ENCODE measurements around the gene WDR11. TPM values are rescaled to one million over a fixed set of nuclear protein-coding genes. Genes with fewer than 3 reads are reported as not detected.

WDR11 gene
- total RNA-seq, 2 donors from 2014 or later = 39.8 to 55.7 TPM

DNA sequence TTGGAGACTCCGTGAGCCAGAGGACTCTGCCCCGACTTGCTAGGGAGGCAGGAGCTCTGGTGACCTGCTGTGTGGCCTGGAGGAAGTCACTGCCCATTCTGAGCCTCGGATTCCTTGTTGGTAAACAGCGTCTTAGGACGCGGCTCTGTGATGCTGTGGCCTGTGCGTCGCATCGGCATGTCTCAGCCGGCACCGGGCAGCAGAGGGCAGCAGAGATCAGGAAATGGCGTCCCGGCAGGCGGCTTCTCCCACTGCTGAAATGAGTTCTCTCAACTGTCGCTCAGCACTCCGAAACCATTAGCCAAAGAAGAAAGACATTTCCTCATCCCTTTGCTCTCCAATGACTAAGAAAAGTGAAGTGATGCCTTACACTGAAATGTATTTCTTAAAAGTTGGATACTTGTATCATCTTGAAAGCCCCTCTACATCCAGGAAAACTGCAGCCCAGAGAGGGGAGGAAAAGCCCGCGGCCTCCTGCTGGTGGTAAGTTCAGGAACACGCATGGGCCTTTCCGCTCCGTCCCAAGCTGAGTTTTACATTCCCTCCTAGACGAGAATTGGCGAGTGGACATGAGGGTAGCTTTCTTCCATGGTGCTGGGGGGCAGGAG lies 91.7 kb downstream of the WDR11 start:
- Histone ChIP-seq H3K36me3 (no peaks in the 10 kb centered on the region), H3K9me3 (no peaks in the 10 kb centered on the region), H3K4me1 (replicated peaks) (peaks cover 10% of the 10 kb centered on the region), H3K4me3 (no peak overlapping the region), H3K27me3 (replicated peaks; ENCODE audit: insufficient read depth) (no peaks in the 10 kb centered on the region), H3K27ac (no peak overlapping the region)
- WGBS = 20% methylated on average over 23 of the region's 23 CpGs
- intact Hi-C loops (cut with DNase I) = loop anchor here (2.0 to 10.0 kb wide), 6 partner anchors 492 to 1172 kb away; no protein-coding TSS in a partner anchor
- peak; percentile 82 for DNase-seq (ENCODE audit: low spot score)
- peak; percentile 76 to 97 (median 89) for TF ChIP-seq CTCF (IDR thresholded peaks at IDR 0.05)
- peak; percentile 54 for TF ChIP-seq POLR2AphosphoS5 (IDR thresholded peaks at IDR 0.05)
- TF ChIP-seq POLR2A (IDR thresholded peaks at IDR 0.05) = no peak

DNA sequence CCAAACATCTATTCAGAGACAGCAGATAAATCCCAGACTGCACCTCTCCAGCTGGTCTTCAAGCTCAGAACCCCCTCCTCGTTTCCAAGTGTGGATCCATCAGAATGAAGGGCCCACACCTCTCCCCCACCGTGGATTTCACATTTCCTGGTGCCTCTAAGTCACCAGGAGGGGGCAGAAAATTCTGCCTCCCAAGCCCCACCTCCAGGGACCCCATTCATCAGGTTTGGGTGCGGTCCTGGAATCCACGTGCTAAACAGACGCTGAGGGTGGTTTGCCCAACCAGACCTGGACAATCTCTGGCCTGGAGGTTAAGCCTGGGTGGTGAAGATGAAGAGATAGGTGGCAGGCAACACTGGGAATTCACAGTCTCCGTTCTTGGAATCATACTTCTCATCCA lies 92.4 kb downstream of the WDR11 start:
- peaks cover 10% of the 10 kb centered on the region for H3K4me1 ChIP-seq (replicated peaks)
- TF ChIP-seq POLR2A (IDR thresholded peaks at IDR 0.05) (no peak), CTCF (IDR thresholded peaks at IDR 0.05) (no peak), POLR2AphosphoS5 (IDR thresholded peaks at IDR 0.05) (no peak)
- H3K9me3 ChIP-seq = no peaks in the 10 kb centered on the region
- no peaks in the 10 kb centered on the region for H3K27me3 ChIP-seq (replicated peaks; ENCODE audit: insufficient read depth)
- H3K4me3 ChIP-seq = no peak overlapping the region
- intact Hi-C loops (cut with DNase I) = loop anchor here (2.0 to 10.0 kb wide), 6 partner anchors 491 to 1171 kb away; no protein-coding TSS in a partner anchor
- DNase-seq (ENCODE audit: low spot score) = no peak
- H3K27ac ChIP-seq = no peak overlapping the region
- H3K36me3 ChIP-seq = no peaks in the 10 kb centered on the region
- WGBS = 85% methylated on average over 6 of the region's 6 CpGs

GRCh38 chr10:120944586-120945125 lies 93.5 kb downstream of the WDR11 start:
- no peaks in the 10 kb centered on the region for H3K27me3 ChIP-seq (replicated peaks; ENCODE audit: insufficient read depth)
- no peak overlapping the region for H3K4me3 ChIP-seq
- H3K4me1 ChIP-seq (replicated peaks) = peaks cover 10% of the 10 kb centered on the region
- TF ChIP-seq POLR2AphosphoS5 (IDR thresholded peaks at IDR 0.05) (no peak), CTCF (IDR thresholded peaks at IDR 0.05) (no peak), POLR2A (IDR thresholded peaks at IDR 0.05) (no peak)
- DNase-seq (ENCODE audit: low spot score) = no peak
- H3K27ac ChIP-seq = peak overlapping the region in 1 of 2 donors; percentile 65
- H3K9me3 ChIP-seq = no peaks in the 10 kb centered on the region
- no peaks in the 10 kb centered on the region for H3K36me3 ChIP-seq
- 96% methylated on average over 4 of the region's 4 CpGs for WGBS
- intact Hi-C loops (cut with DNase I) = loop anchor here (5.0 to 10.0 kb wide), 5 partner anchors 490 to 1170 kb away; no protein-coding TSS in a partner anchor

DNA sequence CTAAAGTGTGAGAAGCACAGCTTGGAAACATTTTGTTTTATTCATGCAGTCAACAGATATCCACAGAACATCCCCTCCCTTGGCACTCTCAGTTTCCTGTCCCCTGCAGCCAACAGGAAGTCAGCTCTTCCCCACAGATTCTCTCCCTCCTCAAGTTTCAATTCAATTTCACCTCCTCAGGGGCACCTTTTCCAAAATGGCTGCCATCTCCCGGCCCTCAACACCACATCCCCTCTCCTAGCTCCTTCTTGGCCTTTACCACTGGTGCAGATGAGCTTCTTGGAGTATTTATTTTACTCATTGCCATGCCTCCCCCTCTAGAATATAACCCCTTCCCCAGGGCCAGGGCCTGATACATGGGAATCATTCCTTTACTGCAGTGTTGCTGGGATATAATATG lies 94.0 kb downstream of the WDR11 start:
- no peak for TF ChIP-seq POLR2AphosphoS5 (IDR thresholded peaks at IDR 0.05)
- TF ChIP-seq CTCF (IDR thresholded peaks at IDR 0.05) = no peak
- 84% methylated on average over 1 of the region's 1 CpG for WGBS
- H3K4me1 ChIP-seq (replicated peaks) = peaks cover 10% of the 10 kb centered on the region
- intact Hi-C loops (cut with DNase I) = loop anchor here (10.0 kb wide), 3 partner anchors 490 to 1170 kb away; no protein-coding TSS in a partner anchor
- no peaks in the 10 kb centered on the region for H3K9me3 ChIP-seq
- H3K4me3 ChIP-seq = no peak overlapping the region
- H3K27ac ChIP-seq = peak overlapping the region; percentile 62 to 65
- H3K27me3 ChIP-seq (replicated peaks; ENCODE audit: insufficient read depth) = no peaks in the 10 kb centered on the region
- DNase-seq (ENCODE audit: low spot score) = no peak
- H3K36me3 ChIP-seq = no peaks in the 10 kb centered on the region

Measured in prostate gland (tissue), 2 donors.